K562 (cell line): ENCODE results near the gene BCL7C. TPM values are rescaled to one million over a fixed set of nuclear protein-coding genes. Genes with fewer than 3 reads are reported as not detected.

Experiments used
- ATAC-seq: fragments of 200-7000 bp; cut with Tn5 transposase; 3 replicates; pipeline ENCODE4 v1.9.1; 2020; ENCODE audit warnings: moderate library complexity
- BruUV-seq: library from RNA; stranded (reverse); fragments of 400-500 nt; replicated peaks from 2 replicates; lab custom pipeline; 2021; lab: Mats Ljungman, UMichigan
- CTCF ChIA-PET: fragments of 300-600 bp; formaldehyde crosslinking; extraction: SDS; loops from one replicate; lab custom pipeline; 2021; ENCODE audit warnings: low intra/inter-chr PET ratio; lab: Yijun Ruan, JAX
- POLR2A ChIA-PET: fragments of 300-600, 350-650 bp; sonication (Branson Sonifier 250); formaldehyde crosslinking; extraction: SDS; loops from one replicate; lab custom pipeline; 2021; ENCODE audit warnings: antibody characterized with exemption, inconsistent platforms; lab: Yijun Ruan, JAX
- DNase-seq, 4 experiments: peaks; one replicate each; pipeline versions ENCODE4 v3.0.0 to v3.0.0-alpha.2; 2011 to 2018; ENCODE audit warnings: low spot score in 3 of 4, mixed read lengths in 3 of 4; ENCODE audit errors: extremely low read depth in 1 of 4
- FAIRE-seq: peaks from 2 replicates; lab custom pipeline; 2011; peaks lifted over from hg19 to GRCh38; lab: Jason Lieb, UNC
- H2AFZ ChIP-seq: 2 replicates; pipeline ENCODE4 v1.6.0; 2011; ENCODE audit warnings: low read depth, low read length, control low read depth, inconsistent platforms
- H3K27ac ChIP-seq: fragments of 200-600 bp; 3 replicates; pipeline ENCODE4 v1.8.0; 2011; ENCODE audit warnings: low read depth, mild to moderate bottlenecking, control low read depth, inconsistent platforms, low read length, moderate library complexity, mixed read lengths; ENCODE audit errors: extremely low read depth
- H3K27me3 ChIP-seq, 2 experiments: fragments of 300-600 bp in 1 of 2; 2 replicates in 1 of 2; 3 replicates in 1 of 2; pipeline versions ENCODE4 v1.6.0 to v1.8.0; 2011; ENCODE audit warnings: inconsistent platforms in 2 of 2, low read length in 2 of 2, mild to moderate bottlenecking in 1 of 2, mixed read lengths in 1 of 2, moderate library complexity in 1 of 2; ENCODE audit not compliant: control insufficient read depth in 2 of 2, insufficient read depth in 2 of 2
- H3K36me3 ChIP-seq: fragments of 300-600 bp; 3 replicates; pipeline ENCODE4 v1.8.0; 2011; ENCODE audit warnings: mild to moderate bottlenecking, low read length, inconsistent platforms; ENCODE audit not compliant: control insufficient read depth, insufficient read depth
- H3K4me1 ChIP-seq, 2 experiments: fragments of 200-600 bp in 1 of 2; replicated peaks in 1 of 2; 2 replicates in 1 of 2; 3 replicates in 1 of 2; pipeline versions ENCODE4 v1.5.1 to v1.8.0; 2011; ENCODE audit warnings: inconsistent platforms in 2 of 2, low read length in 2 of 2, mild to moderate bottlenecking in 1 of 2, mixed read lengths in 1 of 2, moderate library complexity in 1 of 2; ENCODE audit not compliant: control insufficient read depth in 2 of 2, insufficient read depth in 2 of 2
- H3K4me2 ChIP-seq: 2 replicates; pipeline ENCODE4 v1.6.1; 2011; ENCODE audit warnings: low read length, control low read depth, inconsistent platforms, mixed read lengths; ENCODE audit not compliant: insufficient read depth
- H3K4me3 ChIP-seq: fragments of 200-600 bp; sonication (generic), shearing (Covaris generic); 2 replicates; pipeline ENCODE4 v1.5.1; 2016; ENCODE audit warnings: control low read depth, inconsistent platforms
- H3K79me2 ChIP-seq: fragments of 200-600 bp; 3 replicates; pipeline ENCODE4 v1.8.0; 2011; ENCODE audit warnings: low read length, inconsistent platforms; ENCODE audit not compliant: control insufficient read depth, insufficient read depth
- H3K9ac ChIP-seq, 2 experiments: 2 replicates each; pipeline versions ENCODE4 v1.6.0 to v1.6.1; 2011; ENCODE audit warnings: low read depth in 2 of 2, low read length in 2 of 2, control low read depth in 1 of 2, inconsistent platforms in 1 of 2, mild to moderate bottlenecking in 1 of 2, mixed read lengths in 1 of 2; ENCODE audit not compliant: insufficient read depth in 1 of 2
- H3K9me1 ChIP-seq: one replicate; pipeline ENCODE4 v1.6.0; 2011; ENCODE audit warnings: inconsistent platforms, mild to moderate bottlenecking, low read length, moderate library complexity; ENCODE audit not compliant: control insufficient read depth, insufficient read depth
- H3K9me3 ChIP-seq: replicated peaks from 2 replicates; pipeline ENCODE4 v1.5.1; 2011; ENCODE audit warnings: low read depth, low read length, inconsistent platforms; ENCODE audit not compliant: control insufficient read depth, insufficient read depth
- H4K20me1 ChIP-seq: replicated peaks from 2 replicates; pipeline ENCODE4 v1.6.1; 2011; ENCODE audit warnings: low read length, inconsistent platforms, mixed read lengths; ENCODE audit not compliant: control insufficient read depth, insufficient read depth
- CUX1 ChIP-seq: fragments of 200-800 bp; sonication (Bioruptor generic); IDR thresholded peaks from 2 replicates; pipeline ENCODE4 v1.6.1; 2016; ENCODE audit warnings: missing genetic modification characterization, missing compliant biosample characterization
- ELK3 ChIP-seq: fragments of 450-650 bp; formaldehyde crosslinking; IDR thresholded peaks from 2 replicates; pipeline ENCODE4 v1.4.0; 2020; ENCODE audit warnings: mild to moderate bottlenecking
- GATA2 ChIP-seq: sonication (generic); formaldehyde crosslinking; IDR thresholded peaks from 2 replicates; pipeline ENCODE4 v1.4.0; 2020; ENCODE audit warnings: mild to moderate bottlenecking, missing genetic modification reagents
- NFATC3 ChIP-seq: fragments of 450-650 bp; IDR thresholded peaks from 2 replicates; pipeline ENCODE4 v1.6.1; 2017; ENCODE audit warnings: mild to moderate bottlenecking
- NFIC ChIP-seq: fragments of 450-650 bp; IDR thresholded peaks from 2 replicates; pipeline ENCODE4 v1.6.1; 2017; ENCODE audit warnings: mild to moderate bottlenecking, inconsistent platforms
- PTBP1 ChIP-seq: fragments of 200-400 bp; formaldehyde crosslinking; IDR thresholded peaks from 2 replicates; pipeline ENCODE4 v1.6.1; 2017; ENCODE audit warnings: low read depth, low read length
- SAFB2 ChIP-seq: fragments of 200-400 bp; formaldehyde crosslinking; IDR thresholded peaks from 2 replicates; pipeline ENCODE4 v1.6.1; 2018; ENCODE audit warnings: borderline replicate concordance, low read length, low read depth, moderate library complexity; ENCODE audit not compliant: severe bottlenecking
- SP2 ChIP-seq: IDR thresholded peaks from 2 replicates; pipeline ENCODE4 v1.6.1; 2011; ENCODE audit warnings: mild to moderate bottlenecking, low read depth, low read length, moderate library complexity; ENCODE audit not compliant: poor library complexity, severe bottlenecking; ENCODE audit errors: extremely low read depth
- TAF7 ChIP-seq: fragments of 450-650 bp; IDR thresholded peaks from 2 replicates; pipeline ENCODE4 v1.6.1; 2016; ENCODE audit warnings: missing genetic modification characterization, missing compliant biosample characterization
- TBP ChIP-seq: optimal IDR thresholded peaks from 2 replicates; pipeline ENCODE3; 2011; ENCODE audit warnings: low read depth, low read length, improper control_type of control experiment
- TRIM28 ChIP-seq: fragments of 450-650 bp; IDR thresholded peaks from 2 replicates; pipeline ENCODE4 v1.6.1; 2017
- U2AF1 ChIP-seq: fragments of 200-400 bp; formaldehyde crosslinking; optimal IDR thresholded peaks from 2 replicates; pipeline ENCODE3; 2017; ENCODE audit warnings: mild to moderate bottlenecking, low read depth, low read length, moderate library complexity
- ZBTB8A ChIP-seq: fragments of 450-650 bp; IDR thresholded peaks from 2 replicates; pipeline ENCODE4 v1.6.1; 2018; ENCODE audit warnings: mild to moderate bottlenecking, moderate library complexity; ENCODE audit not compliant: partially characterized antibody
- ZFP1 ChIP-seq: fragments of 450-650 bp; formaldehyde crosslinking; IDR thresholded peaks from 2 replicates; pipeline ENCODE4 v1.4.0; 2020; ENCODE audit warnings: mild to moderate bottlenecking, mixed read lengths
- ZKSCAN1 ChIP-seq: fragments of 150-350 bp; IDR thresholded peaks from 2 replicates; pipeline ENCODE4 v1.6.1; 2016; ENCODE audit warnings: low read depth, low read length
- ZNF316 ChIP-seq: fragments of 450-650 bp; IDR thresholded peaks from 2 replicates; pipeline ENCODE4 v1.6.1; 2016
- ZNF431 ChIP-seq: sonication (generic); formaldehyde crosslinking; IDR thresholded peaks from 2 replicates; pipeline ENCODE4 v1.8.0; 2022; ENCODE audit warnings: mild to moderate bottlenecking, missing genetic modification reagents
- ZNF589 ChIP-seq: fragments of 200-800 bp; sonication (Bioruptor generic); IDR thresholded peaks from 2 replicates; pipeline ENCODE4 v1.6.1; 2016; ENCODE audit warnings: low read depth, missing genetic modification characterization, missing compliant biosample characterization
- ZNF77 ChIP-seq: fragments of 250-450 bp; sonication (Bioruptor Pico); IDR thresholded peaks from 2 replicates; pipeline ENCODE4 v1.5.0; 2020
- whole genome bisulfite sequencing: fragments of 100-300 bp; shearing (Covaris generic); methylation state at CpG from one replicate; pipeline ENCODE4 v1.1.6; 2016; ENCODE audit warnings: low coverage, mixed read lengths; ENCODE audit not compliant: insufficient coverage; ENCODE audit errors: missing lambda C conversion rate; 5-methylcytosine and 5-hydroxymethylcytosine counted together
- in situ Hi-C: fragments of 300-500 bp; cut with MboI; formaldehyde crosslinking; loops from 4 replicates; pipeline ENCODE4 v1.15.0; 2018; ENCODE audit warnings: inconsistent platforms, mixed read lengths
- intact Hi-C: fragments of 100-400 bp; cut with micrococcal nuclease; formaldehyde crosslinking; loops from 2 replicates; pipeline ENCODE4 v1.14.2; 2022
- polyA plus RNA-seq, 8 experiments: library from polyadenylated mRNA; depleted of rRNA in 4 of 8; stranded (reverse) in 5 of 8; unstranded in 3 of 8; fragments of >200 nt; fragmentation: Nextera tagmentation in 2 of 8; fragmentation: Illumina TruSeq in 1 of 8; extraction: Ambion mirVana in 2 of 8; extraction: Trizol in 1 of 8; gene quantifications; 2 replicates each; pipeline versions ENCODE4 v1.2.1 to v1.2.3, GENCODE V29; 2011 to 2014; ENCODE audit warnings: inconsistent platforms in 1 of 8, missing spikeins in 1 of 8
- total RNA-seq, 7 experiments: library from RNA; depleted of rRNA in 6 of 7; stranded (reverse); fragments of >200 nt in 6 of 7; fragmentation: Illumina TruSeq in 2 of 7; extraction: Trizol in 2 of 7; gene quantifications; 2 replicates each; pipeline versions ENCODE4 v1.2.1 to v1.2.3, GENCODE V29; 2011 to 2021; ENCODE audit warnings: low replicate concordance in 1 of 7

The BCL7C gene
- total and polyA plus RNA-seq, 9 of the 15 experiments (the other 6 are each of a cell fraction or from before 2014, with no cell fraction given), result 1.7 to 85.8 (median 19.6) TPM

- BruUV-seq, result no TSS peak
- POLR2A ChIA-PET, result interaction anchor here (1.1 to 1.6 kb wide), 2 partner anchors 14 to 16 kb away, joined by 3 to 4 read pairs; no protein-coding TSS in a partner anchor
- Histone ChIP-seq H3K79me2 (peaks cover 16% of the 10 kb centered on the region), H4K20me1 (no peaks in the 10 kb centered on the region), H3K9ac (no peak overlapping the region), H3K27me3 (no peaks in the 10 kb centered on the region), H3K9me1 (no peaks in the 10 kb centered on the region), H3K4me3 (no peak overlapping the region), H3K27ac (no peak overlapping the region), H2AFZ (no peak overlapping the region), H3K4me1 (peaks cover 1 to 21% of the 10 kb centered on the region in 2 experiments), H3K36me3 (0 out of 3 replicates have a peak, but pooled peaks cover 9% of the 10 kb centered on the region), H3K9me3 (no peaks in the 10 kb centered on the region), H3K4me2 (no peak overlapping the region)
- CTCF ChIA-PET, result no interaction called here
- ATAC-seq, result no peak
- intact Hi-C loops (no loop called here), in situ Hi-C loops (no loop called here)
- FAIRE-seq, result no peak
- TF ChIP-seq TRIM28 (no peak), ZNF431 (no peak), ZFP1 (CRISPR knock-in tag) (no peak), TAF7 (tag) (no peak), ZNF316 (no peak), U2AF1 (no peak), PTBP1 (no peak), ZNF77 (CRISPR knock-in tag) (no peak), GATA2 (CRISPR knock-in tag) (no peak), NFIC (no peak), ZNF589 (CRISPR knock-in tag) (no peak), CUX1 (CRISPR knock-in tag) (no peak), ZBTB8A (no peak), ELK3 (CRISPR knock-in tag) (no peak), SAFB2 (no peak), ZKSCAN1 (no peak), TBP (no peak), SP2 (no peak), NFATC3 (no peak)
- no peak for DNase-seq
- 72% methylated on average over 6 of the region's 6 CpGs for WGBS
Measured at GRCh38 chr16:30870904-30871303, 23.0 kb downstream of the BCL7C start.
